GM23338 (cell line): Measurements from ENCODE around the gene ADIPOR2. TPM values are rescaled to one million over a fixed set of nuclear protein-coding genes. Genes with fewer than 3 reads are reported as not detected.

Source experiments
- ATAC-seq: fragments of 200-7000 bp; cut with Tn5 transposase; 3 replicates; pipeline ENCODE4 v1.9.1; 2020
- DNase-seq: peaks from one replicate; pipeline ENCODE4 v3.0.0-alpha.2; 2015; ENCODE audit warnings: low spot score
- H2AFZ ChIP-seq: fragments of 200-600 bp; sonication (generic); 2 replicates; pipeline ENCODE4 v1.8.0; 2016; ENCODE audit warnings: antibody characterized with exemption, mild to moderate bottlenecking, moderate library complexity
- H3F3A ChIP-seq: fragments of 200-600 bp; sonication (generic); replicated peaks from 2 replicates; pipeline ENCODE4 v1.8.0; 2017; ENCODE audit warnings: antibody characterized with exemption, mixed run types, low read depth
- H3K27ac ChIP-seq: fragments of 200-600 bp; sonication (generic); 2 replicates; pipeline ENCODE4 v1.6.1; 2016; ENCODE audit warnings: low read depth
- H3K27me3 ChIP-seq: fragments of 200-600 bp; sonication (generic); 2 replicates; pipeline ENCODE4 v1.8.0; 2016; ENCODE audit warnings: mild to moderate bottlenecking, mixed run types, moderate library complexity; ENCODE audit not compliant: insufficient read depth
- H3K36me3 ChIP-seq: fragments of 200-600 bp; sonication (generic); 2 replicates; pipeline ENCODE4 v1.8.0; 2016; ENCODE audit warnings: mild to moderate bottlenecking; ENCODE audit not compliant: insufficient read depth
- H3K4me1 ChIP-seq: fragments of 200-600 bp; sonication (generic); 2 replicates; pipeline ENCODE4 v1.8.0; 2016; ENCODE audit warnings: mild to moderate bottlenecking, moderate library complexity; ENCODE audit not compliant: insufficient read depth
- H3K4me2 ChIP-seq: fragments of 200-600 bp; sonication (generic); 2 replicates; pipeline ENCODE4 v1.7.1; 2017; ENCODE audit warnings: mixed run types
- H3K4me3 ChIP-seq: fragments of 200-600 bp; sonication (generic); 2 replicates; pipeline ENCODE4 v1.6.1; 2016; ENCODE audit warnings: mixed run types
- H3K79me2 ChIP-seq: fragments of 200-600 bp; sonication (generic); replicated peaks from 2 replicates; pipeline ENCODE4 v1.8.0; 2017; ENCODE audit warnings: mild to moderate bottlenecking; ENCODE audit not compliant: insufficient read depth
- H3K9me2 ChIP-seq: fragments of 200-600 bp; sonication (generic); 2 replicates; pipeline ENCODE4 v1.8.0; 2017; ENCODE audit not compliant: insufficient read depth
- H4K20me1 ChIP-seq: fragments of 200-600 bp; sonication (generic); replicated peaks from 2 replicates; pipeline ENCODE4 v1.8.0; 2017; ENCODE audit warnings: mild to moderate bottlenecking; ENCODE audit not compliant: insufficient read depth
- H3K27ac Mint-ChIP-seq: 2 replicates; pipeline ENCODE4 v1.8.0; 2020; ENCODE audit warnings: inconsistent platforms, mild to moderate bottlenecking, moderate library complexity, mixed read lengths
- H3K27me3 Mint-ChIP-seq: 3 replicates; pipeline ENCODE4 v1.8.0; 2022; ENCODE audit warnings: low read depth, mild to moderate bottlenecking, moderate library complexity, mixed read lengths, inconsistent platforms; ENCODE audit not compliant: insufficient read depth, poor library complexity
- H3K36me3 Mint-ChIP-seq: 3 replicates; pipeline ENCODE4 v1.8.0; 2021; ENCODE audit warnings: low read depth, mild to moderate bottlenecking, inconsistent platforms, moderate library complexity, mixed read lengths
- H3K4me1 Mint-ChIP-seq: 3 replicates; pipeline ENCODE4 v1.8.0; 2020; ENCODE audit warnings: mild to moderate bottlenecking, inconsistent platforms, mixed read lengths
- H3K4me3 Mint-ChIP-seq: 3 replicates; pipeline ENCODE4 v1.8.0; 2021; ENCODE audit warnings: moderate library complexity, mild to moderate bottlenecking, inconsistent platforms, mixed read lengths
- H3K9me3 Mint-ChIP-seq: 3 replicates; pipeline ENCODE4 v1.8.0; 2020; ENCODE audit warnings: moderate library complexity, mild to moderate bottlenecking, inconsistent platforms, mixed read lengths
- ETS1 ChIP-seq: IDR thresholded peaks from 2 replicates; pipeline ENCODE4 v1.6.1; 2016; ENCODE audit warnings: antibody characterized with exemption
- EZH2 ChIP-seq: fragments of 200-600 bp; sonication (generic); IDR thresholded peaks from one replicate; pipeline ENCODE4 v1.8.0; 2017; ENCODE audit warnings: antibody characterized with exemption, mild to moderate bottlenecking, low read depth; ENCODE audit not compliant: unreplicated experiment
- EZH2phosphoT487 ChIP-seq: fragments of 200-600 bp; sonication (generic); IDR thresholded peaks from one replicate; pipeline ENCODE4 v1.8.1; 2018; ENCODE audit warnings: antibody characterized with exemption; ENCODE audit not compliant: unreplicated experiment
- JUNB ChIP-seq: IDR thresholded peaks from one replicate; pipeline ENCODE4 v1.6.1; 2016; ENCODE audit warnings: antibody characterized with exemption; ENCODE audit not compliant: unreplicated experiment
- ZNF331 ChIP-seq: fragments of 250-450 bp; sonication (Bioruptor Pico); IDR thresholded peaks from 2 replicates; pipeline ENCODE4 v1.5.0; 2020; ENCODE audit warnings: low read depth, mild to moderate bottlenecking, moderate library complexity
- polyA plus RNA-seq: library from polyadenylated mRNA; unstranded; fragments of >200 nt; fragmentation: Nextera tagmentation; extraction: Ambion mirVana; gene quantifications from 2 replicates; pipeline ENCODE4 v1.2.1, GENCODE V29; 2016
- total RNA-seq: library from RNA; depleted of rRNA; stranded (reverse); fragments of >200 nt; shearing (Covaris generic); gene quantifications from 2 replicates; pipeline ENCODE4 v1.2.3, GENCODE V29; 2014
- TF ChIP-seq, protein P1 (sequence below): IDR thresholded peaks from one replicate; pipeline ENCODE4 v1.6.1; 2018; ENCODE audit warnings: antibody characterized with exemption; ENCODE audit not compliant: unreplicated experiment

Gene ADIPOR2
- total and polyA plus RNA-seq, 2 experiments from 2014 or later, result 11.7 to 36.2 TPM

- Histone ChIP-seq H4K20me1 (no peaks in the 10 kb centered on the region), H3K4me2 (peak overlapping the region; percentile 83; the same call in 1 of the 2 replicates), H3F3A (no peaks in the 10 kb centered on the region), H3K4me1 (peaks cover 11% of the 10 kb centered on the region; the same call in 1 of the 2 replicates), H3K4me3 (no peak overlapping the region; the same call in 1 of the 2 replicates), H3K27me3 (peaks cover 5% of the 10 kb centered on the region), H3K9me2 (no peaks in the 10 kb centered on the region), H2AFZ (no peak overlapping the region; the same call in 1 of the 2 replicates), H3K36me3 (no peaks in the 10 kb centered on the region), H3K79me2 (no peaks in the 10 kb centered on the region), H3K27ac (no peak overlapping the region)
- no peak for DNase-seq
- Mint-ChIP-seq H3K36me3 (no peaks in the 10 kb centered on the region; the same call in 2 of the 3 replicates), H3K4me3 (no peak overlapping the region), H3K27ac (no peak overlapping the region), H3K27me3 (peaks cover 17% of the 10 kb centered on the region), H3K4me1 (peaks cover 19% of the 10 kb centered on the region), H3K9me3 (no peaks in the 10 kb centered on the region; the same call in 2 of the 3 replicates)
- ATAC-seq, result peak; percentile 1; the same call in 2 of the 3 replicates
- TF ChIP-seq ZNF331 (CRISPR knock-in tag) (no peak), ETS1 (no peak), JUNB (no peak)
- TF ChIP-seq, protein P1, sequence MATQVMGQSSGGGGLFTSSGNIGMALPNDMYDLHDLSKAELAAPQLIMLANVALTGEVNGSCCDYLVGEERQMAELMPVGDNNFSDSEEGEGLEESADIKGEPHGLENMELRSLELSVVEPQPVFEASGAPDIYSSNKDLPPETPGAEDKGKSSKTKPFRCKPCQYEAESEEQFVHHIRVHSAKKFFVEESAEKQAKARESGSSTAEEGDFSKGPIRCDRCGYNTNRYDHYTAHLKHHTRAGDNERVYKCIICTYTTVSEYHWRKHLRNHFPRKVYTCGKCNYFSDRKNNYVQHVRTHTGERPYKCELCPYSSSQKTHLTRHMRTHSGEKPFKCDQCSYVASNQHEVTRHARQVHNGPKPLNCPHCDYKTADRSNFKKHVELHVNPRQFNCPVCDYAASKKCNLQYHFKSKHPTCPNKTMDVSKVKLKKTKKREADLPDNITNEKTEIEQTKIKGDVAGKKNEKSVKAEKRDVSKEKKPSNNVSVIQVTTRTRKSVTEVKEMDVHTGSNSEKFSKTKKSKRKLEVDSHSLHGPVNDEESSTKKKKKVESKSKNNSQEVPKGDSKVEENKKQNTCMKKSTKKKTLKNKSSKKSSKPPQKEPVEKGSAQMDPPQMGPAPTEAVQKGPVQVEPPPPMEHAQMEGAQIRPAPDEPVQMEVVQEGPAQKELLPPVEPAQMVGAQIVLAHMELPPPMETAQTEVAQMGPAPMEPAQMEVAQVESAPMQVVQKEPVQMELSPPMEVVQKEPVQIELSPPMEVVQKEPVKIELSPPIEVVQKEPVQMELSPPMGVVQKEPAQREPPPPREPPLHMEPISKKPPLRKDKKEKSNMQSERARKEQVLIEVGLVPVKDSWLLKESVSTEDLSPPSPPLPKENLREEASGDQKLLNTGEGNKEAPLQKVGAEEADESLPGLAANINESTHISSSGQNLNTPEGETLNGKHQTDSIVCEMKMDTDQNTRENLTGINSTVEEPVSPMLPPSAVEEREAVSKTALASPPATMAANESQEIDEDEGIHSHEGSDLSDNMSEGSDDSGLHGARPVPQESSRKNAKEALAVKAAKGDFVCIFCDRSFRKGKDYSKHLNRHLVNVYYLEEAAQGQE, result no peak
Measured at GRCh38 chr12:1797991-1798640, 107.2 kb downstream of the ADIPOR2 start.

GRCh38 chr12:1798641-1799020 is 107.8 kb downstream of the ADIPOR2 start:
- Histone ChIP-seq H4K20me1 (no peaks in the 10 kb centered on the region), H3K36me3 (no peaks in the 10 kb centered on the region), H3K4me1 (peaks cover 11% of the 10 kb centered on the region; the same call in 1 of the 2 replicates), H3K79me2 (no peaks in the 10 kb centered on the region), H2AFZ (no peak overlapping the region), H3K27me3 (peaks cover 5% of the 10 kb centered on the region), H3K4me2 (no peak overlapping the region), H3F3A (no peaks in the 10 kb centered on the region), H3K27ac (no peak overlapping the region), H3K4me3 (no peak overlapping the region), H3K9me2 (no peaks in the 10 kb centered on the region)
- DNase-seq (no peak), ATAC-seq (no peak)
- no peak overlapping the region for H3K27ac Mint-ChIP-seq
- no peak for TF ChIP-seq EZH2
- no peak for TF ChIP-seq EZH2phosphoT487
- TF ChIP-seq ZNF331 (CRISPR knock-in tag), result no peak
- no peak overlapping the region for H3K4me3 Mint-ChIP-seq
- no peaks in the 10 kb centered on the region; the same call in 2 of the 3 replicates for H3K36me3 Mint-ChIP-seq
- no peaks in the 10 kb centered on the region; the same call in 2 of the 3 replicates for H3K9me3 Mint-ChIP-seq
- peaks cover 17% of the 10 kb centered on the region for H3K27me3 Mint-ChIP-seq
- H3K4me1 Mint-ChIP-seq, result peaks cover 17% of the 10 kb centered on the region
